Endothelial cell of umbilical vein (primary cell): ENCODE data around the gene FAM111B. TPM values are rescaled to one million over a fixed set of nuclear protein-coding genes. Genes with fewer than 3 reads are reported as not detected.

Experiments
- BruUV-seq: library from RNA; stranded (reverse); fragments of 400-500 nt; replicated peaks from 2 replicates; lab custom pipeline; 2021; lab: Mats Ljungman, UMichigan
- CTCF ChIA-PET: fragments of 300-600, 350-600 bp; sonication (Branson Sonifier 250); formaldehyde crosslinking; loops from one replicate; lab custom pipeline; 2021; ENCODE audit warnings: antibody characterized with exemption, inconsistent platforms; lab: Charles Lee
- POLR2A ChIA-PET: fragments of 300-600, 350-600 bp; sonication (Branson Sonifier 250); formaldehyde crosslinking; loops from one replicate; lab custom pipeline; 2021; ENCODE audit warnings: antibody characterized with exemption, inconsistent platforms; lab: Charles Lee
- DNase-seq: peaks from one replicate; pipeline ENCODE4 v3.0.0-alpha.2; 2011; ENCODE audit warnings: low read depth, low spot score
- FAIRE-seq: peaks from 2 replicates; lab custom pipeline; 2011; peaks lifted over from hg19 to GRCh38; lab: Jason Lieb, UNC
- H2AFZ ChIP-seq: 2 replicates; pipeline ENCODE4 v1.6.0; 2012; ENCODE audit warnings: low read depth, low read length, control low read depth, inconsistent platforms
- H3K27ac ChIP-seq: 2 replicates; pipeline ENCODE4 v1.5.1; 2011; ENCODE audit warnings: low read depth, mild to moderate bottlenecking, control low read depth, low read length, moderate library complexity; ENCODE audit not compliant: insufficient read depth
- H3K27me3 ChIP-seq, 2 experiments: 2 replicates each; pipeline versions ENCODE4 v1.6.0 to v1.6.1; 2011; ENCODE audit warnings: low read length in 2 of 2, mixed read lengths in 1 of 2; ENCODE audit not compliant: control insufficient read depth in 2 of 2, insufficient read depth in 2 of 2
- H3K36me3 ChIP-seq, 2 experiments: 2 replicates in 1 of 2; 3 replicates in 1 of 2; pipeline ENCODE4 v1.5.1; 2011; ENCODE audit warnings: low read length in 2 of 2, mild to moderate bottlenecking in 1 of 2, moderate library complexity in 1 of 2; ENCODE audit not compliant: control insufficient read depth in 2 of 2, insufficient read depth in 2 of 2; ENCODE audit errors: extremely low read depth in 1 of 2
- H3K4me1 ChIP-seq: 3 replicates; pipeline ENCODE4 v1.5.1; 2011; ENCODE audit warnings: mild to moderate bottlenecking, low read length; ENCODE audit not compliant: control insufficient read depth, insufficient read depth; ENCODE audit errors: extremely low read depth
- H3K4me2 ChIP-seq: 2 replicates; pipeline ENCODE4 v1.6.1; 2011; ENCODE audit warnings: low read length, control low read depth, mixed read lengths; ENCODE audit not compliant: insufficient read depth
- H3K4me3 ChIP-seq, 3 experiments: fragments of 200-600 bp in 1 of 3; sonication (generic), shearing (Covaris generic) in 1 of 3; replicated peaks in 1 of 3; 2 replicates each; pipeline ENCODE4 v1.5.1; 2011 to 2016; ENCODE audit warnings: control low read depth in 3 of 3, low read length in 3 of 3, mild to moderate bottlenecking in 2 of 3, inconsistent platforms in 1 of 3, low read depth in 1 of 3, moderate library complexity in 1 of 3; ENCODE audit not compliant: insufficient read depth in 1 of 3
- H3K79me2 ChIP-seq: 2 replicates; pipeline ENCODE4 v1.6.0; 2012; ENCODE audit warnings: low read length, inconsistent platforms; ENCODE audit not compliant: control insufficient read depth, insufficient read depth
- H3K9ac ChIP-seq: replicated peaks from 2 replicates; pipeline ENCODE3; 2011; ENCODE audit warnings: low read length, control low read depth; ENCODE audit not compliant: insufficient read depth; ENCODE audit errors: extremely low read depth
- H3K9me1 ChIP-seq: replicated peaks from 3 replicates; pipeline ENCODE4 v1.6.0; 2011; ENCODE audit warnings: mild to moderate bottlenecking, low read length; ENCODE audit not compliant: control insufficient read depth, insufficient read depth; ENCODE audit errors: extremely low read depth
- H3K9me3 ChIP-seq: replicated peaks from 2 replicates; pipeline ENCODE4 v1.5.1; 2012; ENCODE audit warnings: low read length, inconsistent platforms; ENCODE audit not compliant: control insufficient read depth, insufficient read depth
- H4K20me1 ChIP-seq: replicated peaks from 2 replicates; pipeline ENCODE3; 2011; ENCODE audit warnings: mild to moderate bottlenecking, low read length; ENCODE audit not compliant: control insufficient read depth, insufficient read depth; ENCODE audit errors: extremely low read depth
- EZH2 ChIP-seq: IDR thresholded peaks from 2 replicates; pipeline ENCODE4 v1.6.1; 2012; ENCODE audit warnings: borderline replicate concordance, low read depth, mild to moderate bottlenecking, moderate library complexity, low read length, inconsistent platforms; ENCODE audit not compliant: severe bottlenecking
- FOS ChIP-seq: IDR thresholded peaks from 2 replicates; pipeline ENCODE4 v1.6.1; 2011; ENCODE audit warnings: mild to moderate bottlenecking, low read length, moderate library complexity, borderline replicate concordance; ENCODE audit not compliant: insufficient read depth
- GATA2 ChIP-seq: IDR thresholded peaks from 2 replicates; pipeline ENCODE4 v1.7.0; 2011; ENCODE audit warnings: low read depth, mild to moderate bottlenecking, moderate library complexity, mixed read lengths, low read length; ENCODE audit not compliant: insufficient read length, insufficient read depth
- JUN ChIP-seq: IDR thresholded peaks from 2 replicates; pipeline ENCODE4 v1.6.1; 2011; ENCODE audit warnings: borderline replicate concordance, low read depth; ENCODE audit not compliant: insufficient read length, insufficient read depth
- MYC ChIP-seq: IDR thresholded peaks from one replicate; pipeline ENCODE4 v1.6.1; 2011; ENCODE audit warnings: mild to moderate bottlenecking, low read depth, low read length
- POLR2A ChIP-seq: IDR thresholded peaks from 2 replicates; pipeline ENCODE4 v1.6.1; 2012; ENCODE audit warnings: low read depth, mild to moderate bottlenecking, control low read depth, low read length
- POLR2AphosphoS5 ChIP-seq: IDR thresholded peaks from 2 replicates; pipeline ENCODE4 v1.6.1; 2012; ENCODE audit warnings: low read depth, mild to moderate bottlenecking, control low read depth, low read length, moderate library complexity; ENCODE audit not compliant: insufficient read depth
- dilution Hi-C: fragments of 300-500 bp; cut with MboI; formaldehyde crosslinking; loops from one replicate; pipeline ENCODE4 v1.15.0; 2019; ENCODE audit warnings: low sequenced_read_pairs; ENCODE audit not compliant: extremely low pct_ligation_motif_present
- intact Hi-C: fragments of 100-400 bp; cut with micrococcal nuclease; formaldehyde crosslinking; loops from one replicate; pipeline ENCODE4 v1.10.0; 2022
- polyA plus RNA-seq, 4 experiments: library from polyadenylated mRNA; depleted of rRNA in 3 of 4; stranded (reverse) in 3 of 4; unstranded in 1 of 4; fragments of >200 nt; gene quantifications; 2 replicates each; pipeline versions ENCODE4 v1.2.1 to v1.2.3, GENCODE V29; 2011 to 2012; ENCODE audit warnings: missing spikeins in 1 of 4
- total RNA-seq: library from RNA; stranded (reverse); gene quantifications from 2 replicates; pipeline ENCODE4 v1.2.3, GENCODE V29; 2021
- TF ChIP-seq, protein P1 (sequence below), 2 donors: IDR thresholded peaks; 1 replicate in 1 of 2; 2 replicates in 1 of 2; pipeline ENCODE4 v1.5.1; 2011; ENCODE audit warnings: low read length in 2 of 2, mild to moderate bottlenecking in 2 of 2, moderate library complexity in 2 of 2, control low read depth in 1 of 2, inconsistent platforms in 1 of 2, low read depth in 1 of 2; ENCODE audit not compliant: insufficient read depth in 1 of 2; ENCODE audit errors: extremely low read depth in 1 of 2
- TF ChIP-seq, protein P2 (sequence below): IDR thresholded peaks from 2 replicates; pipeline ENCODE4 v1.6.1; 2011; ENCODE audit not compliant: insufficient read depth, insufficient read length

The FAM111B gene
- total and polyA plus RNA-seq, 2 donors (not counting 3 experiments of a cell fraction or from before 2014, with no cell fraction given) = 2.7 to 21.9 TPM

- TF ChIP-seq, protein P1, sequence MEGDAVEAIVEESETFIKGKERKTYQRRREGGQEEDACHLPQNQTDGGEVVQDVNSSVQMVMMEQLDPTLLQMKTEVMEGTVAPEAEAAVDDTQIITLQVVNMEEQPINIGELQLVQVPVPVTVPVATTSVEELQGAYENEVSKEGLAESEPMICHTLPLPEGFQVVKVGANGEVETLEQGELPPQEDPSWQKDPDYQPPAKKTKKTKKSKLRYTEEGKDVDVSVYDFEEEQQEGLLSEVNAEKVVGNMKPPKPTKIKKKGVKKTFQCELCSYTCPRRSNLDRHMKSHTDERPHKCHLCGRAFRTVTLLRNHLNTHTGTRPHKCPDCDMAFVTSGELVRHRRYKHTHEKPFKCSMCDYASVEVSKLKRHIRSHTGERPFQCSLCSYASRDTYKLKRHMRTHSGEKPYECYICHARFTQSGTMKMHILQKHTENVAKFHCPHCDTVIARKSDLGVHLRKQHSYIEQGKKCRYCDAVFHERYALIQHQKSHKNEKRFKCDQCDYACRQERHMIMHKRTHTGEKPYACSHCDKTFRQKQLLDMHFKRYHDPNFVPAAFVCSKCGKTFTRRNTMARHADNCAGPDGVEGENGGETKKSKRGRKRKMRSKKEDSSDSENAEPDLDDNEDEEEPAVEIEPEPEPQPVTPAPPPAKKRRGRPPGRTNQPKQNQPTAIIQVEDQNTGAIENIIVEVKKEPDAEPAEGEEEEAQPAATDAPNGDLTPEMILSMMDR (IDR thresholded peaks at IDR 0.05; ENCODE audit: extremely low read depth in 1 of 2, insufficient read depth in 1 of 2, low read depth in 1 of 2, low read length in 2 of 2) = no peak
- TF ChIP-seq JUN (no peak), EZH2 (no peak), GATA2 (no peak), POLR2A (no peak), MYC (no peak), FOS (no peak), POLR2AphosphoS5 (no peak)
- TF ChIP-seq, protein P2, sequence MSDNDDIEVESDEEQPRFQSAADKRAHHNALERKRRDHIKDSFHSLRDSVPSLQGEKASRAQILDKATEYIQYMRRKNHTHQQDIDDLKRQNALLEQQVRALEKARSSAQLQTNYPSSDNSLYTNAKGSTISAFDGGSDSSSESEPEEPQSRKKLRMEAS = no peak
- H4K20me1 ChIP-seq = no peaks in the 10 kb centered on the region
- H3K27me3 ChIP-seq = peaks cover 32 to 41% of the 10 kb centered on the region in 2 experiments
- dilution Hi-C loops (no loop called here), intact Hi-C loops (no loop called here)
- H2AFZ ChIP-seq = no peak overlapping the region
- no peaks in the 10 kb centered on the region for H3K9me3 ChIP-seq
- H3K79me2 ChIP-seq = no peaks in the 10 kb centered on the region
- no peak for FAIRE-seq
- POLR2A ChIA-PET = no interaction called here
- no peak overlapping the region for H3K4me3 ChIP-seq
- no peaks in the 10 kb centered on the region for H3K36me3 ChIP-seq
- CTCF ChIA-PET = interaction anchor here (1.0 to 2.7 kb wide), 4 partner anchors 10 to 268 kb away, joined by 3 to 21 read pairs (median 5); no protein-coding TSS in a partner anchor
- no peak for DNase-seq
- H3K4me2 ChIP-seq = no peak overlapping the region
- no peak overlapping the region for H3K27ac ChIP-seq
- no peaks in the 10 kb centered on the region for H3K9me1 ChIP-seq
- no TSS peak for BruUV-seq
- peaks cover 8% of the 10 kb centered on the region for H3K4me1 ChIP-seq
- no peak overlapping the region for H3K9ac ChIP-seq
These were observed 68.1 kb downstream of the FAM111B start for GRCh38 chr11:59175091-59175501.
